Caco-2 (cell line): ENCODE results near the gene CHADL. TPM values are rescaled to one million over a fixed set of nuclear protein-coding genes. Genes with fewer than 3 reads are reported as not detected.

ENCODE experiments used
- BruUV-seq: library from RNA; stranded (reverse); fragments of 400-500 nt; replicated peaks from 2 replicates; lab custom pipeline; 2021; lab: Mats Ljungman, UMichigan
- CTCF ChIA-PET: fragments of 300-600 bp; sonication (Branson Sonifier 250); formaldehyde crosslinking; loops from one replicate; lab custom pipeline; 2022; ENCODE audit warnings: antibody characterized with exemption; lab: Charles Lee
- POLR2A ChIA-PET: fragments of 300-600 bp; sonication (Branson Sonifier 250); formaldehyde crosslinking; loops from one replicate; lab custom pipeline; 2022; ENCODE audit warnings: antibody characterized with exemption; lab: Charles Lee
- DNase-seq, 2 experiments: peaks; one replicate each; pipeline versions ENCODE4 v3.0.0 to v3.0.0-alpha.2; 2020 to 2022
- H3K27me3 ChIP-seq: replicated peaks from 2 replicates; pipeline ENCODE4 v1.6.0; 2011; ENCODE audit warnings: low read length; ENCODE audit not compliant: control insufficient read depth, insufficient read depth
- H3K36me3 ChIP-seq: 2 replicates; pipeline ENCODE4 v1.5.1; 2011; ENCODE audit warnings: low read length; ENCODE audit not compliant: control insufficient read depth, insufficient read depth
- H3K4me1 ChIP-seq: fragments of 250-450 bp; sonication (Bioruptor Pico); 2 replicates; pipeline ENCODE4 v1.5.1; 2020; ENCODE audit warnings: mild to moderate bottlenecking
- H3K4me3 ChIP-seq: 2 replicates; pipeline ENCODE4 v1.5.1; 2011; ENCODE audit warnings: low read depth, mild to moderate bottlenecking, control low read depth, low read length
- H3K9me3 ChIP-seq: fragments of 250-450 bp; sonication (Bioruptor Pico); 2 replicates; pipeline ENCODE4 v1.5.1; 2020; ENCODE audit warnings: mild to moderate bottlenecking, moderate library complexity
- H3K27ac Mint-ChIP-seq: one replicate; pipeline ENCODE4 v1.8.0; 2022; ENCODE audit warnings: mixed read lengths; ENCODE audit not compliant: unreplicated experiment
- H3K27me3 Mint-ChIP-seq: one replicate; pipeline ENCODE4 v1.8.0; 2022; ENCODE audit warnings: mixed read lengths; ENCODE audit not compliant: insufficient read depth, unreplicated experiment
- H3K36me3 Mint-ChIP-seq: one replicate; pipeline ENCODE4 v1.8.0; 2022; ENCODE audit warnings: mild to moderate bottlenecking, mixed read lengths; ENCODE audit not compliant: insufficient read depth, unreplicated experiment
- H3K4me1 Mint-ChIP-seq: one replicate; pipeline ENCODE4 v1.8.0; 2022; ENCODE audit warnings: low read depth, mixed read lengths; ENCODE audit not compliant: unreplicated experiment
- H3K4me3 Mint-ChIP-seq: one replicate; pipeline ENCODE4 v1.8.0; 2022; ENCODE audit warnings: mild to moderate bottlenecking, moderate library complexity, mixed read lengths; ENCODE audit not compliant: unreplicated experiment
- H3K9me3 Mint-ChIP-seq: one replicate; pipeline ENCODE4 v1.8.0; 2022; ENCODE audit warnings: mixed read lengths; ENCODE audit not compliant: unreplicated experiment
- CTCF ChIP-seq, 2 experiments: fragments of 200-600 bp in 1 of 2; IDR thresholded peaks; 1 replicate in 1 of 2; 2 replicates in 1 of 2; pipeline versions ENCODE4 v1.5.1 to v1.8.0; 2011 to 2022; ENCODE audit warnings: antibody characterized with exemption in 1 of 2, control low read depth in 1 of 2, inconsistent platforms in 1 of 2, low read depth in 1 of 2, low read length in 1 of 2, mild to moderate bottlenecking in 1 of 2, moderate library complexity in 1 of 2; ENCODE audit not compliant: insufficient read depth in 1 of 2, severe bottlenecking in 1 of 2, unreplicated experiment in 1 of 2
- intact Hi-C: fragments of 100-400 bp; cut with micrococcal nuclease; formaldehyde crosslinking; loops from one replicate; pipeline ENCODE4 v1.10.0; 2022; ENCODE audit not compliant: unreplicated experiment
- total RNA-seq: library from RNA; stranded (reverse); gene quantifications from 2 replicates; pipeline ENCODE4 v1.2.3, GENCODE V29; 2022

CHADL gene
- total RNA-seq, 1 experiment from 2014 or later, result 0.32 TPM

GRCh38 chr22:41280065-41280464, 39.3 kb upstream of the CHADL start:
- Mint-ChIP-seq H3K27ac (no peak overlapping the region), H3K4me1 (peaks cover 6% of the 10 kb centered on the region), H3K36me3 (peaks cover 90% of the 10 kb centered on the region), H3K27me3 (no peaks in the 10 kb centered on the region), H3K4me3 (no peak overlapping the region), H3K9me3 (no peaks in the 10 kb centered on the region)
- intact Hi-C loops, result no loop called here
- H3K36me3 ChIP-seq, result peaks cover 4% of the 10 kb centered on the region
- H3K4me1 ChIP-seq, result peaks cover 5% of the 10 kb centered on the region; the same call in 1 of the 2 replicates
- DNase-seq, result no peak
- ChIA-PET CTCF (no interaction called here), POLR2A (no interaction called here)
- TF ChIP-seq CTCF (IDR thresholded peaks at IDR 0.05; ENCODE audit: insufficient read depth in 1 of 2, low read depth in 1 of 2, low read length in 1 of 2, severe bottlenecking in 1 of 2, unreplicated experiment in 1 of 2), result no peak
- H3K4me3 ChIP-seq, result no peak overlapping the region
- H3K9me3 ChIP-seq, result no peaks in the 10 kb centered on the region
- H3K27me3 ChIP-seq, result no peaks in the 10 kb centered on the region
- no TSS peak for BruUV-seq

- no peaks in the 10 kb centered on the region for H3K9me3 Mint-ChIP-seq
- BruUV-seq, result no TSS peak
- ChIA-PET POLR2A (no interaction called here), CTCF (no interaction called here)
- peaks cover 3% of the 10 kb centered on the region for H3K36me3 ChIP-seq
- H3K9me3 ChIP-seq, result no peaks in the 10 kb centered on the region
- no peak overlapping the region for H3K27ac Mint-ChIP-seq
- no peak for TF ChIP-seq CTCF (IDR thresholded peaks at IDR 0.05; ENCODE audit: insufficient read depth in 1 of 2, low read depth in 1 of 2, low read length in 1 of 2, severe bottlenecking in 1 of 2, unreplicated experiment in 1 of 2)
- H3K4me1 ChIP-seq, result no peaks in the 10 kb centered on the region
- no peak overlapping the region for H3K4me3 Mint-ChIP-seq
- no peak for DNase-seq
- intact Hi-C loops, result no loop called here
- peaks cover 96% of the 10 kb centered on the region for H3K36me3 Mint-ChIP-seq
- no peaks in the 10 kb centered on the region for H3K4me1 Mint-ChIP-seq
- H3K27me3 Mint-ChIP-seq, result no peaks in the 10 kb centered on the region
- no peaks in the 10 kb centered on the region for H3K27me3 ChIP-seq
- no peak overlapping the region for H3K4me3 ChIP-seq
Observed at GRCh38 chr22:41274856-41275255, 34.1 kb upstream of the CHADL start.

- intact Hi-C loops, result no loop called here
- POLR2A ChIA-PET, result no interaction called here
- H3K9me3 Mint-ChIP-seq, result no peaks in the 10 kb centered on the region
Observed at GRCh38 chr22:41273128-41273527, 32.4 kb upstream of the CHADL start.

More at GRCh38 chr22:41273128-41273527, 32.4 kb upstream of the CHADL start:
- H3K27ac Mint-ChIP-seq, result no peak overlapping the region
- no peak for TF ChIP-seq CTCF (IDR thresholded peaks at IDR 0.05; ENCODE audit: insufficient read depth in 1 of 2, low read depth in 1 of 2, low read length in 1 of 2, severe bottlenecking in 1 of 2, unreplicated experiment in 1 of 2)
- peaks cover 92% of the 10 kb centered on the region for H3K36me3 Mint-ChIP-seq
- Histone ChIP-seq H3K36me3 (peaks cover 3% of the 10 kb centered on the region), H3K9me3 (no peaks in the 10 kb centered on the region), H3K4me1 (no peaks in the 10 kb centered on the region), H3K4me3 (no peak overlapping the region), H3K27me3 (no peaks in the 10 kb centered on the region)
- DNase-seq, result no peak
- H3K27me3 Mint-ChIP-seq, result no peaks in the 10 kb centered on the region
- no TSS peak for BruUV-seq
- H3K4me1 Mint-ChIP-seq, result no peaks in the 10 kb centered on the region
- CTCF ChIA-PET, result no interaction called here
- H3K4me3 Mint-ChIP-seq, result no peak overlapping the region
